ENCODE measurements around the gene PICALM.
"Not testable (repeated sequence)": the region's sequence is repeated elsewhere in the genome, so short reads cannot be mapped to it uniquely, and the experiment has no call there.

PICALM gene

GRCh38 chr11:85941380-85941973 is 127.4 kb downstream of the PICALM start:
- DNase-seq (ENCODE audit: low read depth in 2 of 2): no peak

- no peak for DNase-seq (ENCODE audit: low read depth in 2 of 2)
Measured at GRCh38 chr11:85939099-85940015, 129.5 kb downstream of the PICALM start.

GRCh38 chr11:85937835-85938234 is 131.0 kb downstream of the PICALM start:
- no peak for DNase-seq (ENCODE audit: low read depth in 2 of 2)

- DNase-seq (ENCODE audit: low read depth in 2 of 2): no peak
Measured at GRCh38 chr11:85935751-85936150, 133.1 kb downstream of the PICALM start.

GRCh38 chr11:85934596-85935169 is 134.2 kb downstream of the PICALM start:
- DNase-seq (ENCODE audit: low read depth in 2 of 2): no peak

- no peak for DNase-seq (ENCODE audit: low read depth in 2 of 2)
Measured at GRCh38 chr11:85930879-85931366, 138.0 kb downstream of the PICALM start.

- DNase-seq (ENCODE audit: low read depth in 2 of 2): not testable (repeated sequence)
Measured at GRCh38 chr11:85926653-85927214, 142.2 kb downstream of the PICALM start.

GRCh38 chr11:85923455-85923854 is 145.4 kb downstream of the PICALM start:
- DNase-seq (ENCODE audit: low read depth in 2 of 2): no peak

GRCh38 chr11:85922367-85922766 is 146.5 kb downstream of the PICALM start:
- DNase-seq (ENCODE audit: low read depth in 2 of 2): no peak

- no peak for DNase-seq (ENCODE audit: low read depth in 2 of 2)
Measured at GRCh38 chr11:85918910-85919794, 149.7 kb downstream of the PICALM start.

GRCh38 chr11:85914425-85914824 is 154.5 kb downstream of the PICALM start:
- no peak for DNase-seq (ENCODE audit: low read depth in 2 of 2)

GRCh38 chr11:85913513-85913912 is 155.4 kb downstream of the PICALM start:
- DNase-seq (ENCODE audit: low read depth in 2 of 2): no peak

GRCh38 chr11:85912414-85912813 is 156.5 kb downstream of the PICALM start:
- no peak for DNase-seq (ENCODE audit: low read depth in 2 of 2)

All from stimulated activated CD8-positive, alpha-beta memory T cell treated with anti-CD3 and anti-CD28 coated beads, Interleukin-2, amount 100 ng/mL, for 48 hours (primary cell).